Testis (tissue), 2 donors: ENCODE data around the gene PTEN.

ENCODE experiments used
- CTCF ChIP-seq, 3 experiments: fragments of 450-650 bp in 2 of 3; fragments of 200-600 bp in 1 of 3; sonication (generic) in 1 of 3; IDR thresholded peaks; one replicate each; pipeline ENCODE4 v1.5.1; 2016 to 2019; ENCODE audit warnings: antibody characterized with exemption in 3 of 3, mild to moderate bottlenecking in 2 of 3, moderate library complexity in 1 of 3
- POLR2A ChIP-seq: fragments of 450-650 bp; IDR thresholded peaks from one replicate; pipeline ENCODE4 v1.6.1; 2017; ENCODE audit warnings: antibody characterized with exemption, mild to moderate bottlenecking, moderate library complexity

GRCh38 chr10:87852089-87852488 lies 11.3 kb upstream of the PTEN start:
- TF ChIP-seq CTCF (IDR thresholded peaks at IDR 0.05) (no peak), POLR2A (no peak)
